Choroid plexus epithelial cell (primary cell): Measurements from ENCODE around the gene BPIFB4.

Experiments used
- DNase-seq: peaks from one replicate; pipeline ENCODE4 v3.0.0-alpha.2; 2010; ENCODE audit warnings: low read depth
- H3K4me3 ChIP-seq: 2 replicates; pipeline ENCODE4 v1.5.1; 2011; ENCODE audit warnings: low read depth, mild to moderate bottlenecking, control low read depth, low read length, moderate library complexity
- CTCF ChIP-seq: conservative IDR thresholded peaks from 2 replicates; pipeline ENCODE4 v1.5.1; 2011; ENCODE audit warnings: low read depth, mild to moderate bottlenecking, control low read depth, inconsistent platforms, low read length, moderate library complexity

The BPIFB4 gene

DNA sequence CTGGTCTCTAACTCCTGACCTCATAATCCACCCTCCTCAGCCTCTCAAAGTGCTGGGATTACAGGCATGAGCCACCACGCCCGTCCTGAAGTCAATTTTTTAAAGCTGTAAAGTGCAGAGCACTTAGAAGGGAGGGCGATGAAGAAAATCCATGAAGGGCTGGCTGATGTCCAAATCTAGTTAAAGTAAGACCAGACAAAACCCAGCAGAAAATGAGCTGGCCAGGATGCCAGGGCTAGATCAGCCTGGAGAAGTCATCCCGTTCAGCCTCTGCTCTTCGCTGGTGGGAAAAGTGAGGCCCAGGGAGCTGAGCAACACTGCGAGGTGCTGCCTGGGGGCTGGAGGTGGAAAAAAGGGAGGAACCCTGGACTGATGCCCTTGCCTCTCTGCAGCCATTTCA lies 3.1 kb downstream of the BPIFB4 start:
- TF ChIP-seq CTCF = no peak
- DNase-seq = no peak
- no peak overlapping the region for H3K4me3 ChIP-seq

GRCh38 chr20:33083544-33084340 lies 4.3 kb downstream of the BPIFB4 start:
- no peak for TF ChIP-seq CTCF
- H3K4me3 ChIP-seq = no peak overlapping the region
- no peak for DNase-seq

DNA sequence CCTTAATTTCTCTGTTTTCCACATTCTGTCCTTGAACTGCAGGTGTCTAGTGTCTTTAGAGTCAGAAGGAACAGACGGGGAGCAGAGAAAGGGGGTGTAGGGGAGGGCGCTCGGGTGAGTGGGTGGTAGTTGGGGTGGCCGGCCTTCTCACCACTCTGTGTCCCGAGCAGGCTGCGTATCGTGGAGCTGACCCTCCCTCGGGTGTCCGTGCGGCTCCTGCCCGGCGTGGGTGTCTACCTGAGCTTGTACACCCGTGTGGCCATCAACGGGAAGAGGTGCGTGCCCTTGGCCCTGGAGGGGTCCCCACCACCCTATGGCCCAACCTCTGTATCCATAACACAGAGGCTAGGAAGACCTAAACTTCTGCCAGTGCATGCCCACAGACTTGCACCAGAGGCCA lies 5.3 kb downstream of the BPIFB4 start:
- TF ChIP-seq CTCF = no peak
- no peak overlapping the region for H3K4me3 ChIP-seq
- DNase-seq = no peak

- no peak for DNase-seq
- TF ChIP-seq CTCF = no peak
Observed at GRCh38 chr20:33086052-33086722, 6.7 kb downstream of the BPIFB4 start.

GRCh38 chr20:33091147-33091546 lies 11.7 kb downstream of the BPIFB4 start:
- H3K4me3 ChIP-seq = no peak overlapping the region
- DNase-seq = no peak
- TF ChIP-seq CTCF = no peak

More at GRCh38 chr20:33086052-33086722, 6.7 kb downstream of the BPIFB4 start:
- no peak overlapping the region for H3K4me3 ChIP-seq

DNA sequence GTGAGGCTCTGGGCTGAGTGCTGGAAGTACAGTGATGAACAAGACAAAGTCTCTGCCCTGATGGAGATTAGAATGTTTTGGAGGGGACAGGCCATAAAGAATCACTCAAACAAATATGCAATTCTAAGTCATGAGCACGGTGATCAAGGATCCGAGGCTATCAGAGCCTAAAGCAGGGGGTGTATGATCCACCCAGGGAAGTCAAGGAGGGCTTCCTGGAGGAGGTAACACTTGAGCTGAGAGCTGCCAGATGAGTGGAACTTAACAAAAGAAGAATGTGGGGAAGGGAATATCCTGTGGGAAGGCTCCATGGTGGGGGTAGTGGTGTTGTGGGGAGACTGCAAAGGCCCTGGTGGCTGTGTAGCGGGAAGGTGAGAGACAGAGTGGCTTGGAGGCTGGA lies 12.2 kb downstream of the BPIFB4 start:
- no peak overlapping the region for H3K4me3 ChIP-seq
- DNase-seq = no peak
- TF ChIP-seq CTCF = no peak

DNA sequence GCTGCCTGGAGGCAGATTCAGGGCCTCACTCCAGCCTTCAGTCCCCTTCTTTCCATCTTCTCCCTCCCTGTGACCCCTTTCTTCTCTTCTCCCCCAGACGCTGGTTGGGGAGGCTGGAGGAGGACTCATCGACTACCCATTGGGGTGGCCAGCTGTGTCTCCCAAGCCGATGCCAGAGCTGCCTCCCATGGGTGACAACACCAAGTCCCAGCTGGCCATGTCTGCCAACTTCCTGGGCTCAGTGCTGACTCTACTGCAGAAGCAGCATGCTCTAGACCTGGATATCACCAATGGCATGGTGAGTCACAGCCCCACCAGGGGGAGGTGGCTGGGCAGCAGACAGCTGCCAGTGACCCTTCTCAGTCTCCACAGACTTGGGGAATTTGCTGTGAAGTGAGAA lies 12.9 kb downstream of the BPIFB4 start:
- no peak for DNase-seq
- TF ChIP-seq CTCF = no peak
- H3K4me3 ChIP-seq = no peak overlapping the region
